GM20000 (cell line): ENCODE results near the gene GPBAR1.

Source experiments
- DNase-seq: peaks from one replicate; pipeline ENCODE4 v3.0.0; 2012; ENCODE audit warnings: low spot score
- CTCF ChIP-seq: IDR thresholded peaks from 2 replicates; pipeline ENCODE4 v1.5.1; 2012; ENCODE audit warnings: mild to moderate bottlenecking, control low read depth; ENCODE audit errors: extremely low read depth, missing control alignments

Gene GPBAR1

GRCh38 chr2:218281449-218281848, 20.6 kb downstream of the GPBAR1 start:
- no peak for TF ChIP-seq CTCF
- DNase-seq = no peak

- no peak for TF ChIP-seq CTCF
- DNase-seq = no peak
These were observed 21.6 kb downstream of the GPBAR1 start for GRCh38 chr2:218282173-218282991.

- DNase-seq = peak; percentile 64
These were observed 23.4 kb downstream of the GPBAR1 start for GRCh38 chr2:218284106-218284811.

GRCh38 chr2:218285604-218286003, 24.8 kb downstream of the GPBAR1 start:
- no peak for DNase-seq
- no peak for TF ChIP-seq CTCF

More at GRCh38 chr2:218284106-218284811, 23.4 kb downstream of the GPBAR1 start:
- TF ChIP-seq CTCF = no peak

- DNase-seq = peak; percentile 89
These were observed 26.0 kb downstream of the GPBAR1 start for GRCh38 chr2:218286570-218287459.

GRCh38 chr2:218289639-218290315, 29.0 kb downstream of the GPBAR1 start:
- DNase-seq = no peak
- TF ChIP-seq CTCF = no peak

More at GRCh38 chr2:218286570-218287459, 26.0 kb downstream of the GPBAR1 start:
- no peak for TF ChIP-seq CTCF
